HepG2 (cell line): ENCODE data around the gene HEXIM1. TPM values are rescaled to one million over a fixed set of nuclear protein-coding genes. Genes with fewer than 3 reads are reported as not detected.

Source experiments
- ATAC-seq: fragments of 200-7000 bp; cut with Tn5 transposase; 3 replicates; pipeline ENCODE4 v1.9.1; 2020; ENCODE audit warnings: mild to moderate bottlenecking, moderate library complexity
- BruUV-seq: library from RNA; stranded (reverse); fragments of 400-500 nt; replicated peaks from 2 replicates; lab custom pipeline; 2021; lab: Mats Ljungman, UMichigan
- CTCF ChIA-PET: fragments of 300-600 bp; formaldehyde crosslinking; extraction: SDS; loops from one replicate; lab custom pipeline; 2021; ENCODE audit warnings: low total read pairs, inconsistent platforms, low intra/inter-chr PET ratio; lab: Yijun Ruan, JAX
- POLR2A ChIA-PET: fragments of 350-600 bp; sonication (Branson Sonifier 250); formaldehyde crosslinking; loops from one replicate; lab custom pipeline; 2020; ENCODE audit warnings: antibody characterized with exemption, inconsistent platforms; lab: Yijun Ruan, JAX
- DNase-seq: peaks from one replicate; pipeline ENCODE4 v3.0.0-alpha.2; 2015; ENCODE audit warnings: low spot score
- FAIRE-seq: peaks from 3 replicates; lab custom pipeline; 2011; peaks lifted over from hg19 to GRCh38; lab: Jason Lieb, UNC
- H2AFZ ChIP-seq: one replicate; pipeline ENCODE4 v1.6.1; 2011; ENCODE audit warnings: low read length, inconsistent platforms
- H3K27ac ChIP-seq: fragments of 300-600 bp; 3 replicates; pipeline ENCODE4 v1.8.0; 2011; ENCODE audit warnings: mixed run types, mild to moderate bottlenecking, mixed read lengths, low read length, inconsistent platforms; ENCODE audit not compliant: insufficient read depth; ENCODE audit errors: extremely low read length
- H3K27me3 ChIP-seq, 2 experiments: fragments of 200-600 bp in 1 of 2; 2 replicates in 1 of 2; 3 replicates in 1 of 2; pipeline versions ENCODE4 v1.6.0 to v1.8.0; 2011; ENCODE audit warnings: low read length in 2 of 2, mild to moderate bottlenecking in 2 of 2, moderate library complexity in 2 of 2, inconsistent platforms in 1 of 2; ENCODE audit not compliant: insufficient read depth in 2 of 2, control insufficient read depth in 1 of 2
- H3K36me3 ChIP-seq, 2 experiments: fragments of 200-600 bp in 1 of 2; replicated peaks in 1 of 2; 2 replicates in 1 of 2; 3 replicates in 1 of 2; pipeline versions ENCODE4 v1.5.1 to v1.8.0; 2011; ENCODE audit warnings: low read length in 2 of 2, inconsistent platforms in 1 of 2; ENCODE audit not compliant: insufficient read depth in 2 of 2, control insufficient read depth in 1 of 2
- H3K4me1 ChIP-seq: 2 replicates; pipeline ENCODE4 v1.5.1; 2012; ENCODE audit warnings: low read length, inconsistent platforms; ENCODE audit not compliant: insufficient read depth
- H3K4me2 ChIP-seq: 2 replicates; pipeline ENCODE4 v1.6.0; 2011; ENCODE audit warnings: low read depth, low read length, inconsistent platforms
- H3K4me3 ChIP-seq, 3 experiments: fragments of 200-600 bp in 1 of 3; sonication (generic), shearing (Covaris generic) in 1 of 3; replicated peaks in 1 of 3; 2 replicates each; pipeline ENCODE4 v1.5.1; 2011 to 2016; ENCODE audit warnings: low read length in 3 of 3, inconsistent platforms in 2 of 3, low read depth in 2 of 3, mild to moderate bottlenecking in 2 of 3, control low read depth in 1 of 3, mixed read lengths in 1 of 3; ENCODE audit not compliant: insufficient read depth in 1 of 3
- H3K79me2 ChIP-seq: one replicate; pipeline ENCODE4 v1.6.1; 2011; ENCODE audit warnings: low read length, inconsistent platforms; ENCODE audit not compliant: insufficient read depth
- H3K9ac ChIP-seq: 2 replicates; pipeline ENCODE4 v1.6.0; 2011; ENCODE audit warnings: mild to moderate bottlenecking, low read depth, low read length, inconsistent platforms; ENCODE audit not compliant: insufficient read depth
- H3K9me3 ChIP-seq: 2 replicates; pipeline ENCODE4 v1.5.1; 2012; ENCODE audit warnings: mild to moderate bottlenecking, low read length
- H4K20me1 ChIP-seq: 2 replicates; pipeline ENCODE4 v1.6.0; 2011; ENCODE audit warnings: inconsistent platforms, mild to moderate bottlenecking, low read length, moderate library complexity; ENCODE audit not compliant: insufficient read depth
- IKZF4 ChIP-seq: sonication (generic); formaldehyde crosslinking; IDR thresholded peaks from 2 replicates; pipeline ENCODE4 v1.5.1; 2020; ENCODE audit warnings: borderline replicate concordance, mild to moderate bottlenecking, low read depth, missing genetic modification reagents; ENCODE audit errors: not compliant biosample characterization
- U2AF1 ChIP-seq: fragments of 200-400 bp; formaldehyde crosslinking; optimal IDR thresholded peaks from 2 replicates; pipeline ENCODE3; 2017; ENCODE audit warnings: mild to moderate bottlenecking, low read depth, low read length
- ZFP37 ChIP-seq: sonication (generic); formaldehyde crosslinking; IDR thresholded peaks from 2 replicates; pipeline ENCODE4 v1.4.0; 2020; ENCODE audit warnings: missing genetic modification reagents, borderline replicate concordance
- ZNF660 ChIP-seq: sonication (generic); formaldehyde crosslinking; IDR thresholded peaks from 2 replicates; pipeline ENCODE4 v1.5.1; 2020; ENCODE audit warnings: mild to moderate bottlenecking, low read depth, missing genetic modification reagents, borderline replicate concordance
- WGBS: methylation state at CpG from one replicate; pipeline ENCODE4 v1.1.6; 2017; ENCODE audit warnings: low lambda C conversion rate; 5-methylcytosine and 5-hydroxymethylcytosine counted together
- in situ Hi-C: cut with HindIII; loops from 2 replicates; pipeline ENCODE4 v1.10.0; 2017; ENCODE audit warnings: low pct_unique_long_range_greater_than_20kb; ENCODE audit not compliant: extremely low pct_ligation_motif_present
- intact Hi-C: fragments of 100-400 bp; cut with micrococcal nuclease; formaldehyde crosslinking; loops from one replicate; pipeline ENCODE4 v1.10.0; 2022; ENCODE audit not compliant: unreplicated experiment
- polyA plus RNA-seq, 8 experiments: library from polyadenylated mRNA; depleted of rRNA in 3 of 8; stranded (reverse) in 7 of 8; unstranded in 1 of 8; fragments of >200 nt; fragmentation: Illumina TruSeq in 4 of 8; extraction: Trizol in 4 of 8; gene quantifications; 2 replicates each; pipeline versions ENCODE4 v1.2.1 to v1.2.3, GENCODE V29; 2011 to 2016; ENCODE audit warnings: low read depth in 4 of 8, missing spikeins in 1 of 8, mixed read lengths in 1 of 8; ENCODE audit not compliant: insufficient read depth in 1 of 8
- total RNA-seq, 5 experiments: library from RNA; depleted of rRNA; stranded (reverse); fragments of >200 nt; fragmentation: Illumina TruSeq; extraction: Trizol; gene quantifications; 2 replicates each; pipeline ENCODE4 v1.2.3, GENCODE V29; 2016; ENCODE audit warnings: low read depth in 1 of 5
- TF ChIP-seq, protein P1 (sequence below): sonication (generic); formaldehyde crosslinking; IDR thresholded peaks from 2 replicates; pipeline ENCODE4 v1.8.1; 2022; ENCODE audit warnings: low read depth, mild to moderate bottlenecking, missing genetic modification reagents

Gene HEXIM1
- total and polyA plus RNA-seq, 2 of the 13 experiments (the other 11 are each of a cell fraction or from before 2014, with no cell fraction given) = 10.5 to 16.6 TPM

DNA sequence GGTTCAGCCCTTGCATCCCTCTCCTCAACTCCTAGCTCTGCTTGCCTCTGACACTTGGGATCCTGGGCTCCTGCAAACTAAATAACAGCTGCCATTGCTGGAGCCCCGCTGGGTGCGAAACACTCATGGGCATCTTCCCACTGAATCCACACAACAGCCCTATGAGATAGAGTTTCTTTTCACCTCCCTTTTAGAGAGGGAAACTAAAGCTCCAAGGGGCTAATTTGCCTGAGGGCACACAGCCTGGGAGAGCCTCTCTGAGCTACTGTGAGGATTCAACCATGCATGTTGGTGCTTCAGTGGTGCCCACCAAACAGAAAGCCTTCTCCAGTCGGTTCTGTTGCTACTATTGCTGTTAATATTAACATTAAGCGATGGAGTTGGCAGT, 8.7 kb upstream of the HEXIM1 start:
- ChIA-PET CTCF (interaction anchor here (0.9 kb wide), 1 partner anchor 59 kb away, joined by 3 read pairs; no protein-coding TSS in a partner anchor), POLR2A (interaction anchor here (2.0 to 7.1 kb wide), 2 partner anchors 11 to 22 kb away, joined by 8 to 217 read pairs; partner anchors contain the start of genes HEXIM1 and HEXIM2)
- Histone ChIP-seq H3K79me2 (peaks cover 16% of the 10 kb centered on the region), H4K20me1 (no peaks in the 10 kb centered on the region), H3K4me2 (no peak overlapping the region), H3K27me3 (no peaks in the 10 kb centered on the region), H3K9ac (no peak overlapping the region), H3K4me3 (no peak overlapping the region), H3K9me3 (no peaks in the 10 kb centered on the region), H3K36me3 (peaks cover 2 to 5% of the 10 kb centered on the region in 2 experiments; a peak in 4 of 5 replicates)
- intact Hi-C loops = loop anchor here (5.0 kb wide), 1 partner anchor 93 kb away; no protein-coding TSS in a partner anchor
- WGBS = 93% methylated on average over 4 of the region's 4 CpGs
- FAIRE-seq (no peak), ATAC-seq (no peak), DNase-seq (no peak)
- in situ Hi-C loops = loop anchor here (10.0 kb wide), 1 partner anchor 235 kb away; no protein-coding TSS in a partner anchor
- no TSS peak for BruUV-seq
- no peak for TF ChIP-seq ZNF660
- TF ChIP-seq IKZF4 (CRISPR knock-in tag) = no peak
- TF ChIP-seq, protein P1, sequence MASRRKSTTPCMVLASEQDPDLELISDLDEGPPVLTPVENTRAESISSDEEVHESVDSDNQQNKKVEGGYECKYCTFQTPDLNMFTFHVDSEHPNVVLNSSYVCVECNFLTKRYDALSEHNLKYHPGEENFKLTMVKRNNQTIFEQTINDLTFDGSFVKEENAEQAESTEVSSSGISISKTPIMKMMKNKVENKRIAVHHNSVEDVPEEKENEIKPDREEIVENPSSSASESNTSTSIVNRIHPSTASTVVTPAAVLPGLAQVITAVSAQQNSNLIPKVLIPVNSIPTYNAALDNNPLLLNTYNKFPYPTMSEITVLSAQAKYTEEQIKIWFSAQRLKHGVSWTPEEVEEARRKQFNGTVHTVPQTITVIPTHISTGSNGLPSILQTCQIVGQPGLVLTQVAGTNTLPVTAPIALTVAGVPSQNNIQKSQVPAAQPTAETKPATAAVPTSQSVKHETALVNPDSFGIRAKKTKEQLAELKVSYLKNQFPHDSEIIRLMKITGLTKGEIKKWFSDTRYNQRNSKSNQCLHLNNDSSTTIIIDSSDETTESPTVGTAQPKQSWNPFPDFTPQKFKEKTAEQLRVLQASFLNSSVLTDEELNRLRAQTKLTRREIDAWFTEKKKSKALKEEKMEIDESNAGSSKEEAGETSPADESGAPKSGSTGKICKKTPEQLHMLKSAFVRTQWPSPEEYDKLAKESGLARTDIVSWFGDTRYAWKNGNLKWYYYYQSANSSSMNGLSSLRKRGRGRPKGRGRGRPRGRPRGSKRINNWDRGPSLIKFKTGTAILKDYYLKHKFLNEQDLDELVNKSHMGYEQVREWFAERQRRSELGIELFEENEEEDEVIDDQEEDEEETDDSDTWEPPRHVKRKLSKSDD (CRISPR knock-in tag) = no peak
- no peak for TF ChIP-seq ZFP37 (CRISPR knock-in tag)
- TF ChIP-seq U2AF1 = no peak
- TF ChIP-seq, all 625 proteins: peak for 0
- H3K4me1 ChIP-seq = peaks cover 23% of the 10 kb centered on the region
- no peak overlapping the region for H2AFZ ChIP-seq
- H3K27ac ChIP-seq = no peak overlapping the region
